ENCODE data around the gene NCAM1. TPM values are rescaled to one million over a fixed set of nuclear protein-coding genes. Genes with fewer than 3 reads are reported as not detected.

NCAM1 gene
- total and polyA plus RNA-seq, 9 of the 15 experiments (the other 6 are each of a cell fraction or from before 2014, with no cell fraction given) = 0.09 to 0.23 TPM; not detected in 7

DNA sequence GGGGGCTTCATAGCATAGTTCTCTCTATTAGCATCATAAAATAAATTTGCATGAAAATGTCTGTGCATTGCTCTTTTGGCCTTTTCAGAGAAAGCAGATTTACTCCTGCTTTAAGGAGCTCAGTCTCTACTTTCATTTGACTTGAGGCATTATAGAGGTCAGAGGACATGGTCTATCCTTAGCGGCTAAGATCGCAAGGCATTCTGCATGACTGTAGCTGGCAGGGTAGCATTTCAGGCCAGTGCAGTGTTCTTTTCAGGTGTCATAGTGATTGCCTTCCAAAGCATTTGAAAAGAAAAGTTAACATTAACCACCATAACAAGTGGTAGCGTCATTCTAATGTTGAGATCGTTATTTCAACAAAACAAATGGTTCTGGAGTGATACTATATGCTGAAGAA lies 126.5 kb downstream of the NCAM1 start:
- FAIRE-seq (no peak), ATAC-seq (no peak), DNase-seq (ENCODE audit: extremely low read depth in 1 of 4, low spot score in 3 of 4) (no peak)
- Histone ChIP-seq H3K9ac (ENCODE audit: insufficient read depth in 1 of 2, low read depth in 2 of 2, low read length in 2 of 2) (no peak overlapping the region), H3K27ac (ENCODE audit: extremely low read depth, low read depth, low read length) (no peak overlapping the region), H3K27me3 (ENCODE audit: control insufficient read depth in 2 of 2, insufficient read depth in 2 of 2, low read length in 2 of 2) (peaks cover 0 to 4% of the 10 kb centered on the region in 2 experiments; a peak in 2 of 5 replicates), H3K4me1 (replicated peaks in 1 of 2; ENCODE audit: control insufficient read depth in 2 of 2, insufficient read depth in 2 of 2, low read length in 2 of 2) (no peaks in the 10 kb centered on the region), H3K4me2 (ENCODE audit: insufficient read depth, low read length) (no peak overlapping the region), H3K36me3 (ENCODE audit: control insufficient read depth, insufficient read depth, low read length) (no peaks in the 10 kb centered on the region), H3K9me1 (ENCODE audit: control insufficient read depth, insufficient read depth, low read length) (no peaks in the 10 kb centered on the region), H4K20me1 (replicated peaks; ENCODE audit: control insufficient read depth, insufficient read depth, low read length) (no peaks in the 10 kb centered on the region), H3K4me3 (no peak overlapping the region), H2AFZ (ENCODE audit: low read depth, low read length) (no peak overlapping the region), H3K9me3 (replicated peaks; ENCODE audit: control insufficient read depth, insufficient read depth, low read depth, low read length) (no peaks in the 10 kb centered on the region), H3K79me2 (ENCODE audit: control insufficient read depth, insufficient read depth, low read length) (no peaks in the 10 kb centered on the region)
- in situ Hi-C loops (cut with MboI) (no loop called here), intact Hi-C loops (cut with micrococcal nuclease) (no loop called here)
- ChIA-PET POLR2A (no interaction called here), CTCF (ENCODE audit: low intra/inter-chr PET ratio) (no interaction called here)
- 2% methylated on average over 4 of the region's 4 CpGs for WGBS (ENCODE audit: insufficient coverage, low coverage, missing lambda C conversion rate)
- no peak for TF ChIP-seq ZBTB12 (CRISPR knock-in tag; IDR thresholded peaks at IDR 0.05)
- TF ChIP-seq BHLHE40 (IDR thresholded peaks at IDR 0.05; ENCODE audit: low read length) = no peak
- TF ChIP-seq ZNF57 (CRISPR knock-in tag; IDR thresholded peaks at IDR 0.05) = no peak
- no peak for TF ChIP-seq ZNF324 (CRISPR knock-in tag; IDR thresholded peaks at IDR 0.05)
- no peak for TF ChIP-seq SIRT6 (IDR thresholded peaks at IDR 0.05; ENCODE audit: low read depth, low read length)
- no peak for TF ChIP-seq C11orf30 (IDR thresholded peaks at IDR 0.05; ENCODE audit: low read depth)
- BruUV-seq (replicated peaks) = no TSS peak

Measured in K562 (cell line).